GDM1 (cell line): ENCODE results near the gene RASAL2.
A peak's percentile ranks its signal among the peaks of the same experiment; 100 is the strongest.
"Not testable (repeated sequence)": the region's sequence is repeated elsewhere in the genome, so short reads cannot be mapped to it uniquely, and the experiment has no call there.

Experiments
- DNase-seq: peaks from one replicate; lab custom pipeline; 2025; lab: John Stamatoyannopoulos, UW

The RASAL2 gene

GRCh38 chr1:178493301-178493741, 399.4 kb downstream of the RASAL2 start:
- no peak for DNase-seq

- no peak for DNase-seq
These were observed 400.7 kb downstream of the RASAL2 start for GRCh38 chr1:178494569-178494971.

GRCh38 chr1:178495158-178495557, 401.3 kb downstream of the RASAL2 start:
- DNase-seq: no peak

- DNase-seq: no peak
These were observed 402.0 kb downstream of the RASAL2 start for GRCh38 chr1:178495741-178496409.

- no peak for DNase-seq
These were observed 402.7 kb downstream of the RASAL2 start, which contains the start of gene CLEC20A for GRCh38 chr1:178496410-178497135. Gene CLEC20A, minus strand, starts transcription at chr1:178496964. Its CDS starts 25 bp downstream, at chr1:178496939.

DNA sequence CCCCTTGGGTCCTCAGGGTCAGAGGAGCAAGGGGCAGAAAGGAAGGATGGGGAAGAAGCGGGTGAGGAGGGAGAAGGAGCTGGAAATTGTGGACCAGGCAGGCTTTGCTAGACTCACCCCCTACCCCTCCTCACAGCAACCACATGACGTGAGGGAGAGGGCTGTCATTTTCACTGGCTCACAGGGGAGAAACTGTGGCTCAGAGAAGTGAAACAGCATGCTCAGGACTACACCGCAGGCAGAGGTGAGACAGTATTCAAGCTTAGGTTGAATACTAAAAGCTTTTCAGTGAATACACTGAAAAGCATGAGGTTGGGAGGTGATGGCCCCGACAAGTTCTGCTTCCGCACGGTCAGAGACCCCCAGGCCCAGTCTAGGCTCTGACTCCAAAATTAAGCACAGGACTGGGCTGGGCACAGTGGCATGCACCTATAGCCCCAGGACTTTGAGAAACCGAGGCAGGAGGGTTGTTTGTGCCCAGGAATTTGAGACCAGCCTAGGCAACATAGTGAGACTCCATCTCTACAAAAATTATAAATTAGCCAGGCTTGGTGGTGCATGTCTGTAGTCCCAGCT, 404.1 kb downstream of the RASAL2 start:
- DNase-seq: no peak

- DNase-seq: no peak
These were observed 405.2 kb downstream of the RASAL2 start for GRCh38 chr1:178498896-178499675.

DNA sequence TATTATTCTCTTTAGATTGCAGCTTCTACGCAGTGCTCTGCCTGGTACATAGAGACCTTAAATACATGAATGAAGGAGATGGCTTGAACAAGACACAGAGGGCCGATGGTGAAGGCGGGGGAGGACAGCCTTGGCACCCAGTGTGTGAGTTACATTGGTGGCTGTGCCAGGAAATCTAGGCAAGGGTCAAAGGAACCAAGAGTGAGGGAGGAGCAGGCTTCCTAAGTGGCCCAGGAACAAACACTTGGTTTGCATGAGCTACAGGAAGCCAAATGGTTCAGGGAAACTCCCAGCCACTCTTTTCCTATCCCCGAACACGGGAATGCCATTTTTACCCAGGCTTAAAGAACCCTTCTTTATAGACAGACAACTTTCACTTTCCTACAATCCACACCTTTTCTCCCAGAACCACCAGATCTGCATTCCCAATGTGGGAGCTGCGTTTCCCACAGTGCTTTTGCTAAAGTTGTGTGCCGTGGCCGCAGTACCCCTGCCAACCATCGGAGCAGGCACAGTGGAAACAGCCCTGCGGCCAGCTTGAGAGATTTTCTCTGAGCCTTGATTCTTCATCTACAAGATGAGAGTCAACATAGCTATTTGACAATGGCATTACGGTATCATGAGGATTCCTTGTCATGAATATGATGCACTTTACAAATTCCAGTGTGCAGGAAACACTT, 406.3 kb downstream of the RASAL2 start:
- no peak for DNase-seq

DNA sequence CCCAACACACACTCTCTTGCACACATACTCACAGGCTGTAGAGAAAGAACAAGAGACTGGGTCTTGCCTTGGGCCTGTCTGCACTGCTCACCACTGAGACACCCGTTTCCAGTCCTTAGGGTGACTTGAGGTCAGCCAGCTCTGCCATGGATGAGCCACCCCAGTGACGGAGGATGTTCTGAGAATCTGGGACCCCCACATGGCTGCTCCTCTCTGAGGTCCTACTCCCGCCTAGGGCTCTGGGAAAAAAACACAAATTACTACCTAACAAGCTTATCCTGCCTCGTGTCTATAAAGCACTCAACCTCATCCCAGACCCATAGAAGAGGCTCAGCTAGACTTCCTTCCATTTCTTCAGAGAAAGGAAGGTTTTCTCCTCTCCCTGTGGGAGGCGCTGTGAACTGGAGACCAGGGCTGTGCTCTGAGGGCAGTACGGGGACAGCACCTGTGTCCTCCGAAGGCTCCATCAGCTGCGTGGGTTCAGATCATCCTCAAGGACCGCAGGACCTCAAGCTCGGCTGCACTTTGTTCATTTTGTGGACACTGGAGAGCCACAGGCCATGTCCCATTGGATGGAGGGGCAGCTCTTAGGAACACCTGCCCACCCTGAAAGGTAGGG, 407.1 kb downstream of the RASAL2 start:
- no peak for DNase-seq

DNA sequence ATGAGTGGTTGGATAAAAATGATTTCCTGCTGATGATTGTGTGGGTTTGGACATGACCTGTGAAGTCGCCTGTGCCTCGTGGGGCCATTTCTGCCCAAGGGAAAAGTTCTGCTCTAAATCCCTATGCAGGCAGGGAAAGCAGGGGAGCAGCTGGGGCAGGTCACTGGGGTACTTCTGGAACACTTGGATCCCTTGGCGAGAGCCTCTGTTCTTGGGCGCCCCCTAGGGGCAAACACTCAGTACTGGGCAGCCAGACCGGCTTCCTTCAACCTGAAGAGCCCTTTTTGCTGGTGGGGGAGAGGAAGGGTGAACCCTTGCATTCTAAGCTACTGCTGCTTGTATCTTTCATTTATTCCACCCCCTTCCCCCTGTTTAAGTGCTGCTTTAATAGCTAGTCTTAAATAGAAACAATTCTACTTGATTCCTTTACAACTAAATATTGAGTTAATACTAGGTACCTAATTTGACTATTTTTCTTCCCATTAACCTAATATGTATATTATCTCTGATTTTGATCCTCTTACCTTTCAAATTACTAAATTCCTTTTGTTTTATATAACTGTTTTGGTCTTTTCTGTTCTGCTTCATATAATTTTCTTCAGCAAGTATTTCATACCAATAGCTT, 407.9 kb downstream of the RASAL2 start:
- DNase-seq: peak; percentile 33

GRCh38 chr1:178502330-178502714, 408.4 kb downstream of the RASAL2 start:
- no peak for DNase-seq

DNA sequence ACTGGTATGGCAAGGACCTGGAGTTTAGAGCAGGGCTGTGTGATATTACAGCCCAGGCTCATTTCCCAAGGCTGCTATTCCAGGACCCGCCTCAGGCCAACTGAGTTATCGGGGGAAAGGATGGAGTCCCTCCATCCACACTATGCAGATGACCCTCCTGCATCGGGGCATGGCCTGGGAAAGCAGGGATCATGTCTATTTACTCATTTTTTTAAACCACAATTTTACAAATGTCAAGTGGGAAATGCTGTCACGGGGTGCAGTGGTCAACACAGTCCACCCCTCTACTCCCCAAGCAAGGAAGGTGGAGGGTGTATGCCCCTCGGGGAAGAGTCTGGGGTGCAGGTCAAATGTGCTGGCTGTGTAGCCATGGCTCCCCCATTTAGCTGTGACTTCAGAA, 409.0 kb downstream of the RASAL2 start:
- no peak for DNase-seq

- DNase-seq: not testable (repeated sequence)
These were observed 409.4 kb downstream of the RASAL2 start for GRCh38 chr1:178503316-178503715.

DNA sequence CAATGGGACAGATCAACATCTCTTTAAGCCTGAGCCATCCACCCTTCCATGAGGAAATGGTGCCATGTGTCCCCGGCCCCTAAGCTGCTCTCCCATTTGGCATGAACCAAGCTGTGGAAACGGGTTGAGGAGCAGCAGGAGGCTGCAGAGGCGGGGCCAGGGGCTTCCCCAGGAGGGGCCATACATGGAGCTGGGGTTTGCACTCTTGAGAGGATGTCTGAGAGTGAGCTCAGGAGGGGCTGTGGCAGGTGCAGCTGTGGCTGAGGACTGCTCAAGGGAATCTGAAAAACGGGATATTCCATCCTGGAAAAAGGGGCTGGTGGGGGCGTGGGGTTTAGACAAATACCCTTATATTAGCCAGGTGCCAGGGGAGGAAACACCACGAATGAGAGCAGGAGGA, 409.9 kb downstream of the RASAL2 start:
- DNase-seq: no peak

GRCh38 chr1:178504286-178504685, 410.4 kb downstream of the RASAL2 start:
- DNase-seq: no peak

DNA sequence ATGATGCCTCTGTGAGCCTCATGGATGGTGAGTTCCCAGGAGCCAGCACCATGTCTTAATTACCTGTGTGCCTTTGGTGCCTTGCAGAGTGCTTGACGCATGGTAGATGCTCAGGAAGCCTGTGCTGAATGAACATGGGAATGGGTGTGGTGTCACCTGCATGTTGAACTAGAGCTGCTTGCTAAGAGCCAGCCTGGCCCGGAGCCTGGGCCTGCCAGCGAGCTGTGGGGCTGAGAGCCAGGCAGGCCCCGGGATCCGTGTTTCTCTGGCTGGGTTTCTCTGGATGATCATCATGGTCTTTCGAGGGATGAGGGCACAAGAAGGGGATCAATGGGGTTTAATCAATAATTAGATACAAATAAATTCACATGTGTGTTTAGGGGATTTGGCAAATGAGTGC, 412.3 kb downstream of the RASAL2 start:
- no peak for DNase-seq

DNA sequence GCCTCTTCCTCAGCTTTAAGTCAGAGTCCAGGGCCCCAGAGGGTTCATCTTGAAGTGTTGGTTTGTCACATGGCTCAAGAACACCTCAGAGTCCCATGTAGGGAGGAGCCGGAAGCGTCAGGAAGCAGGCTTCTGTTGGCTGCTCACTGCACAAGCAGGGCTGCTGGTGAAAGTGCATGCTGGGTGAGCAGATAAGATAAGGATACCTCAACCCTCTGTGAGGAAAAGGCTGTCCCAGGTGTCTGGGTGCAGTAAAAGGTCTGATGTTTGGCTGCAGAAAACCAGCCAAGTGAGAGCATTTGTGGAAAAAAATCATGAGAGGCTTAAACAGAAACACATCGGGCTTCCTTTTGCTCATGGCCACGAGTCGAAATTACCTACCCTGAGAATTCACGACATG, 412.8 kb downstream of the RASAL2 start:
- DNase-seq: no peak

- no peak for DNase-seq
These were observed 415.6 kb downstream of the RASAL2 start for GRCh38 chr1:178509414-178510007.

DNA sequence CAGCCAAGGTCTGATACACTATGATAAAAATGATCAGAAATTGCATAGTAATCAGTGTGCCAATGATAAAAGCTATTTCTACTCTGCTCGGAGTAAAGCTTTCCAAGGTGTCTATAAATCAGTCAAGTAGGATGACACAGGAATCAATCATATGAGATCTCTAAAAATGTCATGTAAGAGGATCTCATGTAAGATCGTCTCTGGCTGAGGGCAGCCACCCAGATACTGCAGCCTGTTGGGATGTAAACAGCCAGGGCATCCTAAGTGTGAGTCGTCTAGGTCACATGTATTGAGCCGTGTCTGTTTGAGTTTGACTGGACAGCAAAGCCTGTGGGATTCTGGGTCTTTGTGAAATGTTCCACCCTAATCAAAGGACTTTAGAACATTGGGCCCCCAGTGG, 416.3 kb downstream of the RASAL2 start:
- no peak for DNase-seq

DNA sequence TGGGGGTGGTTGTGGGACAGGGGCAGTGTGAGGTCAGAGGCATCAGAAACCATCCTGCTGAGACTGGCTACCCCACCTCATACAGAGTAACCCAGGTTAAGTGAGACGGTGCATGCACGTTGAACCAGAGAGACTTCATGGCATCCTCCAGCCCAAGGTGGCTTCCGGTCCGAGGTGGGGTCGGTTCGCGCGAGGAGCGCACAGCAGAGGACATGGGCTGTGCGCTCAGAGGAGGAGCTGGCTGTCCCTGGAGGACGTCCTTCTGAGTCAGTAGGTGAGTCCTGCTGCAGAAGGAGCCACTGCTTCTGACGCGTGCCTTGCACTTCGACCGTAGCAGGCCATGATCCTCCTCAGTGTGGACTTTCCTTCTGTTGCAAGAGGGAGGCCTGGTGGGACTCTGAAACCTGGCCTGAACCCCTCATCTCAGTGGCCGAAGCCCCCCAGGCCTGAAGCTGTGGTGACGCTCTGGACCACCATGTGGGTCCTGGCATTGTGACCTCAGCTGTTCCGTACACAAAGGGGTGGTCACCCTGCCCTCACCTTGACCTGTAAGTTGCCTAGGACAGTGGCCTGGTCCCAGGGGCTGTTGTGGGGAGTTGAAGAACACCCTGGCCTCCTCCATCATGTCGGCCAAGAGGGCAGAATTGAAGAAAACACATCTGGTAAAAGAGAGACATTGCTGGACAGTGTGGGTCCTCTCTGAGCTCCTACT, 418.8 kb downstream of the RASAL2 start, which contains the start of gene TEX35:
Gene TEX35, plus strand, starts transcription at position 544 of the 712 bp plus-strand sequence. Its CDS starts 80 bp downstream, at position 624.
- DNase-seq: no peak
